RPMI8226 (cell line): ENCODE results near the gene FKBP8.
"Not testable (repeated sequence)": the region's sequence is repeated elsewhere in the genome, so short reads cannot be mapped to it uniquely, and the experiment has no call there.

Source experiments
- DNase-seq: peaks from one replicate; pipeline ENCODE4 v3.0.0-alpha.2; 2015

Gene FKBP8

GRCh38 chr19:18542941-18543813, at the start of gene FKBP8:
Gene FKBP8, minus strand, starts transcription at chr19:18543573. Its CDS starts 1,603 bp downstream, at chr19:18541970.
- peak; percentile 95 for DNase-seq

- DNase-seq: not testable (repeated sequence)
These were observed 49.4 kb upstream of the FKBP8 start for GRCh38 chr19:18592732-18593131.

DNA sequence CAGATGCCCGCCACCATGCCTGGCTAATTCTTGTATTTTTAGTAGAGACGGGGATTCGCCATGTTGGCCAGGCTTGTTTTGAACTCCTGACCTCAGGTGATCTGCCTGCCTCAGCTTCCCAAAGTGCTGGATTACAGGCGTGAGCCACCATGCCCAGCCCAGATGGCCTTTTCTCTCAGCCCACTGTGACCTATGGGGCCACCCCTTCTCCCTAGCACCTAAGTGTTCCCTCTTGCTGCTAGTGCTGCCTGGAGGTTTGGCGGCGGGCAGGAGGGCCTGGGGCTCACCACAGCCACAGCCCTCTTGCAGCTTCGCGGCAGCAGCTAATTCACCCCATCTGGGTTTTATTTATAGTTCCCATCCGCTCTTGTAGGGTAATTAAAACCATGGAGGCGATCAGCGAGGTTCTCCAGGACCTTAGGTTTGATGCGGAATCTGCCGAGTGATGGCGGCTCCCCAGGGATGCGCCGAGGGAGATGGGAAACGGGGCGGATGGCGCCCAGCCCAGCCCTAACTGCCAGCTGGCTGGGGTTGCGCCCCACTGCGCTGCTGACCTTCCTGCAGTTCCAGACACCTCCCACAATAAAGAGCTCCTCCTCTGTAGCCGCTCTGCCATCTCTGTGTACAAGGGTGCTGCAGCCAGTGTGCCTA, 48.5 kb upstream of the FKBP8 start:
- no peak for DNase-seq

- no peak for DNase-seq
These were observed 47.2 kb upstream of the FKBP8 start for GRCh38 chr19:18590273-18591272.

DNA sequence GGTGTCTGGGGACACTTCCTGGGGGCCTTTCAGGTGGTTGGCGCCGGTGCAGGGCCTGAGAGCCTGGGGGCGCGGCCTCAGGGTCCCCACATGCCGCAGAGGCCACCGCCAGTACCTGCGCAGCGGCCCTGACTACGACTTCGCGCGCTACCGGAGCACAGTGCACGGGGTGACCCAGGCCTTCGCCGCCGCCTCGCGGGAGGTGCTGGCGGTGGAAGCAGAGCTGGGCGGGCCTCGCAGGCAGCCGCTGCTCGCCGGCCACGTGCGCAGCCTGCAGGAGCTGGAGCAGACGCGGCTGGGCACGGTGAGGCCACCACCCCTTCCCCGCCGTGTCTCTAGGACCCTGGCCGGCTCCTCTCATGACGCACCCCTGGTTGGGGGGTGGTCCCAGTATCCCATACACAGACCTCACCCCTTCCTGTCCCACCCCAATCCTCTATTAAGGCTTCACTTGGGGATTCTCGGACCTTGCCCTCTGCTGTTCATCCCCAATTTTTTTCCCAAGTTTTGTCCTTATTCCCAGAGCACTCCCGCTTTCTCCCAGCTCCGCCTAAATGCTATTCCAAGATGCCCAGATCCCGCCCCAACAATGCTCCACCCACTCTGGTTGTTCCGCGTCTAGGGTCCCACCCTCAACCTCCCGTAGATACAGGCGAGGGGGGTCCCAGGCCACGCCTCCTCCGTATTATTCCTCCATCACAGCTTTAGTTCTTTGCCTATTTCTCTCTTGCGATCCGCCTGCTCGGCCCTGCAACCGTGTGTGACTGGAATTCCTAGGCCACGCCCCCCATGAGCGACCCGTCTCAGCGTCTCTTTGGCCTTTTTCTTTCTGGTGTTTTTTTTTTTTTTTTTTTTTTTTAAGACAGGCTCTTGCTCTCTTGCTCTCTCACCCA, 46.3 kb upstream of the FKBP8 start:
- peak; percentile 86 for DNase-seq

DNA sequence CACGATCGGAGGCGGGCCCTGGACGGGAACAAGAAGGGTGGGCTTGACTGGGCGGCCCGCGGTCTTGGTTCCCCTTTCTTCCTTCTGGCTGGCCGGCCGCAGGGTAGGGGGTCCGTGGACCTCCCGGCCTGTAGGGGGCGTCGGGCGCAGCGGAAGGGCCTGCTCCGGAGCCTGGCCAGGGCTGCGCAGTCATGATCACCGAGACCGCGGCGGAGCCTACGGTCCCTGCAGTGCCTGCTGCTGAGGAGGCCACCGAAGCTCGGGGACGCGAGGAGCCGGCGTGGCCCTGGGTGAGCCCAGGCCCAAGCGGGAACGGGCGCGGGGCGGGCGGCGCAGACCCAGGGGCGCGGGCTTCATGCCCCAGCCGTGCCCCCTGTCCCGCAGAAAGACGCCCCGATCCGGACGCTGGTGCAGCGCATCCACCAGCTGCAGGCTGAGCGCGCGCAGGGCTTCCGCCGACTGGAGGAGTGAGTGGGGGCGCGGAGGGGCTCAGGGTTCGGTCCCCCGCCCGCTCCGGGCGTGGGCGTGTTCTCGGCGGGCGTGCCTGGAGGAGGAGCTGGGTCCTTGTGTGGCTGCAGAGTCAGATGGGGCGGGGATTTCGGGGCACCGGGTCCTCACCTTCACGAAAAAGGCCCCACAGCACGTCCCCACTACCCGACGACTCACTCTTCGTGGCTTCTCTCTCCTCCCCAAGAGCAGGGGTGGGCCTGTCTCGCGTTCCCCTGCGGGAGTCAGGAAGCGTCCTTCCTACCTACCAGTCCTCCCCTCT, 45.4 kb upstream of the FKBP8 start, which contains the start of gene REX1BD:
REX1BD (plus strand) TSS at position 188 of the 769 bp plus-strand sequence; CDS start at position 192, 4 bp downstream.
- DNase-seq: peak; percentile 91

DNA sequence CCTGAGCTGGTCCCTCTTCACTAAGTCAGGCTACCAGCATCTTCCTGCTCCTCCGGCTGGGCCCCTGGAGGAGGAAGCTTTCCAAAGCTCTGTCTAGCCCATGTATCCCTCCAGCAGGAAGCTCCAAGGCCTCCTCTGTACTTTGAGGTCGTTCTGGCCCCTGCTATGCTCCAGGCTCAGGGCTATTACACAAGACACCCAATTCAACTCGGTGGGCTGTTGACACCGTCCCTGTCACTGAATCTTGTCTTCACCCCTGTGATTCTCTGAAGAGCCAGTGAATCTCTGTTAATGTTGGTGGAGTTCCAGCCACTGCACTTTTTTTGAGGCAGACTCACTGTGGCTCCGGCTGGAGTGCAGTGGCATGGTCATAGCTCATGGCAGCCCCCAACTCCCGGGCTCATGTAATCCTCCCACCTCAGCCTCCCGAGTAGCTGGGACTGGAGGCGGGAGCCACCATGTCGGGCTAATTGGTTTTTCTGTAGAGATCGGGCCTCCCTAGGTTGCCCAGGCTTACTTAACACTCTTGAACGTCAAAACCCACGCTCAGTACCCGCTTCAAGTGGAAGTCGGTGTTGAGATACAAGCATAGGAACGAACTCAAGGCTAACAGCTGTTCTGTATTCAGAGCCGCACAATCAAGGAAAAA, 44.7 kb upstream of the FKBP8 start:
- DNase-seq: no peak

DNA sequence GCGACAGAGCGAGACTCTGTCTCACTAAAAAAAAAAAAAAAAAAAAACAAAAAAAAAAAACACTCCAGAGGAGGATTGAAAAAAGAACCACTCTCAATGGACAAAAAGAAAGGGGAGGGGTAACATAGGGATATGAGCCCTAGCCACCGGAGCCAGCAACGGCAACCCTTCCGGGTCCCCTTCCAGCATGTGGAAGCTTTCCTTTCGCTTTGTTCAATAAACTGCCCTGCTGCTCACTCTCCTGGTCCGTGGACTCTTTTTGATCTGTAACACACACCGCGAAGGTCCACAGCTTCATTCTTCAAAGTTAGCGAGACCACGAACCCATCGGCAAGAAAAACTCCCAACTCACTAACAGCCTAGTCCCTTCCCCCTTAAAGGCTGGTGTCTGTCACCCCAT, 44.2 kb upstream of the FKBP8 start:
- no peak for DNase-seq

DNA sequence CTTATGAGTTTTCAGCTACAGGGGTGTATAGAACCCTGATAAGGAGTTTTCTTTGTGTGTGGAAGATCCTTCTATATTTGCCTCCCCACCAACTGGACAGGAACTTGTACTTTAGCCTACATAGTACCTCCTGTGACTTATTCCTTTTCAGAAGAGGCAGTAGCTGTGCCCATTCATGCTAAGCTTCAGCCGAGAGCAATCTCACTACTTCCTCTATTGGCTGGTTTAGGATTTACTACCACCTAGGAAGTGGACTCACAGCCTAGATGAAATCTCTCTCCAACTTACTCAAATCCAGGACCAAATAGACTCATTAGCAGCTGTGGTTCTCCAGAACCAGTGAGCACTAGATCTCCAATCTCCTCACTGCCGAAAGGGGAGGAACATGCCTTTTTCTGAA, 42.9 kb upstream of the FKBP8 start:
- DNase-seq: no peak

DNA sequence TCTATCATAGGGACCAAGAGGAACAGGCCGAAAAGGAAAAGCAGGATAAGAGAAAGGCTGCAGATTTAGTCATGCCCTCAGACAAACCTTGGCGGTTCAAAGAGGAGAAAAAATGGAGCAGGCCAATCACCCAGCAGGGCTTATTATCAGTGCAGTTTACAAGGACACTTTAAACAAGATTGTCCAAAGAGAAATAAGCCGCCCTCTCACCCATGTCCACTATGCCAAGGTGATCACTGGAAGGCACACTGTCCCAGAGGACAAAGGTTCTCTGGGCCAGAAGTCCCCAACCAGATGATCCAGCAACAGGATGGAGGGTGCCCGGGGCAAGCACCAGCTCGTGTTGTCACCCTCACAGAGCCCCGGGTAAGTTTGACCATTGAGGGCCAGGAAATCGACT, 36.9 kb upstream of the FKBP8 start:
- no peak for DNase-seq

GRCh38 chr19:18577365-18577914, 34.1 kb upstream of the FKBP8 start:
- no peak for DNase-seq

DNA sequence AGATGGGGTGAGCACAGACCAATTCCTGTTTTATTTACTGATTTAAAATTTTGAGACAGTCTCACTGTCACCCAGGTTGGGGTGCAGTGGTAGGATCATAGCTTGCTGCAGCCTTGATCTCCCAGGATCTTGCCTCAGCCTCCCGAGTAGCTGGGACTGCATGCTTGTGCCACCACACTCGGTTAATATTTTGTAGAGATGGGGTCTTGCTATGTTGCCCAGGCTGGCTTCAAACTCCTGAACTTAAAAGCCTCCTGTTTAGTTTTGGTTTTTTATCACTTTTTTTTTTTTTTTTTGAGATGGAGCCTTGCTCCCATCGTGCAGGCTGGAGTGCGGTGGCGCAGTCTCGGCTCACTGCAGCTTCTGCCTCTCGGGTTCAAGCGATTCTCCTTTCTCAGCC, 33.0 kb upstream of the FKBP8 start:
- no peak for DNase-seq

DNA sequence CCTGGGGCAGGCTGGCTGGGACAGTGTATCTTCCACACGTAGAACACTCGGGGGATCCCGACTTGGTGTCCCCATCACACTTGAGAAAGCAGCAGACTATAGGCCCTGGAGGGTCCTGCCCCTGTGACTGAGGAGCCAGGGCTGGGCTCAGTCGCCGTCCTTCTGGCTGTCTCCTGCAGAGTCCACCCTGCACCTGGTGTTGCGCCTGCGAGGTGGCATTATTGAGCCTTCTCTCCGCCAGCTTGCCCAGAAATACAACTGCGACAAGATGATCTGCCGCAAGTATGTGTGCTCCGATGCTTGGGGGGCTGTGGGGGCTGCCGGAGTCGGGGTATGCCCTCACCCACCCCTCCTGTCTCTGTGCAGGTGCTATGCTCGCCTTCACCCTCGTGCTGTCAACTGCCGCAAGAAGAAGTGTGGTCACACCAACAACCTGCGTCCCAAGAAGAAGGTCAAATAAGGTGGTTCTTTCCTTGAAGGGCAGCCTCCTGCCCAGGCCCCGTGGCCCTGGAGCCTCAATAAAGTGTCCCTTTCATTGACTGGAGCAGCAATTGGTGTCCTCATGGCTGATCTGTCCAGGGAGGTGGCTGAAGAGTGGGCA, 31.4 kb upstream of the FKBP8 start:
- no peak for DNase-seq

GRCh38 chr19:18571564-18572344, 28.4 kb upstream of the FKBP8 start, which contains the start of gene UBA52:
Gene UBA52, plus strand, starts transcription at chr19:18571857. Its CDS starts 1,444 bp downstream, at chr19:18573301.
- peak; percentile 99 for DNase-seq

DNA sequence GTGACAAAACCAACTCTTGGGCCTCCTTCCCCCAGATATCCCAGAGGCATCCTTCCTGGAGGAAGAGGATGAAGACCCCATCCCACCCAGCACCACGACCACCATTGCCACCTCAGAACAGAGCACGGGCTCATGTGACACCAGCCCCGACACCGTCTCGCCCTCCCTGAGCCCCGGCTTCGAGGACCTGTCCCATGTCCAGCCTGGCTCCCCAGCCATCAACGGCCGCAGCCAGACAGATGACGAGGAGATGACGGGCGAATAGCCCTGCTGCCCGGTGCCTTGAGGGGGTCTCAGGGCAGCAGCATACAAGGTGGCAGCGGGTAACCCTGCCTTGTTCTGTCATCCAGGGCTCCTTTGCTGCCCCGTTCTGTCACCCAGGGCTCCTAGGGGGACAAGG, 25.0 kb upstream of the FKBP8 start:
- no peak for DNase-seq

DNA sequence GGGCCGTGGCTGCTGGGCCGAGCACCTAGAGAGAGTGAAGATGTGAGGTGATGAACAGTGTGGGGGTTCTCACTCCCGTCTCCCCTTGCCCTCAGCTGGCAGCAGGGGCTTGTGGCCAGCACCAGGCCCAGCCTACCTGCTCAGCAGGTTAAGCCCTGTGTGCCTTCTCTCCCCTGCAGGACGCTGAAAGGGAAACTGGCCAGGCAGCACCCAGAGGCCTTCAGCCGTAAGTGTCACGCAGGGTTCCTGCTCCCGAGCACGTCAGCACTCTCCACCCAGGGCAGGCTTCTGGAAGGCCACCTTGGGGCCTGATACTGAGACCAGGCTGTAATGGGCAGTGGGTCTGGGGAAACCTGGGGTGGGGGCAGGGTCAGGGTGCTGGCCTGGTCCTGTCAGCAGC, 23.6 kb upstream of the FKBP8 start:
- no peak for DNase-seq

DNA sequence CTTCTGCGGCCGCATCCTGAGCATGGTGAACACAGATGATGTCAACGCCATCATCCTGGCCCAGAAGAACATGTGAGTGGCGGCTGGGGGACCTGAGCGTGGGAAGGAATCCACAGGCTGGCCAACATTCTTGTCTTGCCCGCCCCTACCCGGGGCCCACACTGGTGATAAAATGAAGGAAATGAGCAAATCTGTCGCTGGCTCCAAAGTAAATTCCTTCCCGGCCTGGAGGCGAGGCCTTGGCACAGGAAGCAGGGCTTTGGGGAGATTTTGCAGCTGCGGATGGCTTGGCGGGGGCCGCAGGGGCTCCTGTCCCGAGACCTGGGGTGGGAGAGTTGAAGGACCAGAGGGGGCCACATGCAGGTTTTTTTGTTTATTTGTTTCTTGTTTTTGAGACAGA, 18.7 kb upstream of the FKBP8 start:
- DNase-seq: no peak

DNA sequence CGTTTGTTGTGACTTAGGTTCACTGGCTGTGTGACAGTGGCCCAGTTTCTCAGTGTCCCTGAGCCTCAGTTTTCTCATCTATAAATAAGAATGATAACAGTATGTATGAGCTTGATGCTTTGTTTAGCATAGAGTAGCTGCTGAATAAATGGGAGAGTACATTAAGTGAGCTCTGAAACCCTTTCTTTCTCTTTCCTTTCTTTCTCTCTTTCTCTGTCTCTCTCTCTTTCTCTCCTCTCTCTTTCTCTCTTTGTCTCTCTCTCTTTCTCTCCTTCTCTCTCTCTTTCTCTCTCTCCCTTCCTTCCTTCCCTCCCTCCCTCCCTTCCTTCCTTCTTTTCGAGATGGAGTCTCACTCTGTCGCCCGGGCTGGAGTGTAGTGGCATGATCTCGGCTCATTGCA, 16.3 kb upstream of the FKBP8 start:
- no peak for DNase-seq

DNA sequence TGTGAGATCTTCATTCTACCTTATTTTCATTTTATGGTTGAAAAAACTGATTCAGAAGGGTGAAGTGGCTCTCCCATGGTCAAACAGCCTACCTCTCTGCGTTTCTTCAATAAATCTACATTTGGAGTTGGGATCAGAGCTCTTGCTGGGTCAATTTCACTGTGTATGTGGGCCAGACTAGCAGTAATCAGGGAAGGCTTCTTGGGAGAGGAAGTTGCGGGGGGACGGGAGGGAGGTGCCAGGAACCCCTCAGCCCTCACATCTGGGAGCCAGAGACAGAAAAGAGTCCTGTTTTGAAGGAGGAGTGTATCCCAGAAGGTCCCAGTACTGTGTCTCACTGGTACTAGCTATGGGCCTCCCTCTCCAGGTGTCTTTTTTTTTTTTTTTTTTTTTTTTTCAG, 15.2 kb upstream of the FKBP8 start:
- DNase-seq: no peak
